Hepatocyte (in vitro differentiated cells): ENCODE data around the gene CLK3. TPM values are rescaled to one million over a fixed set of nuclear protein-coding genes. Genes with fewer than 3 reads are reported as not detected.

Source experiments
- DNase-seq: peaks from one replicate; pipeline ENCODE4 v3.0.0-alpha.2; 2016; ENCODE audit warnings: low spot score
- H2AFZ ChIP-seq: fragments of 200-600 bp; sonication (generic); 2 replicates; pipeline ENCODE4 v1.6.0; 2016; ENCODE audit warnings: antibody characterized with exemption, mild to moderate bottlenecking
- H3K27ac ChIP-seq: fragments of 200-600 bp; sonication (generic); 2 replicates; pipeline ENCODE4 v1.5.1; 2016; ENCODE audit warnings: mild to moderate bottlenecking
- H3K27me3 ChIP-seq: fragments of 200-600 bp; sonication (generic); 2 replicates; pipeline ENCODE4 v1.6.1; 2016
- H3K36me3 ChIP-seq: fragments of 200-600 bp; sonication (generic); replicated peaks from 2 replicates; pipeline ENCODE4 v1.5.1; 2016; ENCODE audit warnings: low read depth; ENCODE audit not compliant: insufficient read depth
- H3K4me1 ChIP-seq: fragments of 200-600 bp; sonication (generic); 2 replicates; pipeline ENCODE4 v1.5.1; 2016; ENCODE audit warnings: mild to moderate bottlenecking, moderate library complexity; ENCODE audit not compliant: insufficient read depth
- H3K4me2 ChIP-seq: fragments of 200-600 bp; sonication (generic); 2 replicates; pipeline ENCODE4 v1.6.0; 2016
- H3K4me3 ChIP-seq: fragments of 200-600 bp; sonication (generic); 2 replicates; pipeline ENCODE4 v1.5.1; 2016; ENCODE audit warnings: mild to moderate bottlenecking
- H3K79me2 ChIP-seq: fragments of 200-600 bp; sonication (generic); 2 replicates; pipeline ENCODE4 v1.6.0; 2017; ENCODE audit warnings: mild to moderate bottlenecking
- H3K9me2 ChIP-seq: fragments of 200-600 bp; sonication (generic); replicated peaks from 2 replicates; pipeline ENCODE4 v1.6.0; 2017; ENCODE audit warnings: mild to moderate bottlenecking; ENCODE audit not compliant: insufficient read depth
- H3K9me3 ChIP-seq: fragments of 200-600 bp; sonication (generic); 2 replicates; pipeline ENCODE4 v1.5.1; 2016; ENCODE audit warnings: low read depth, mild to moderate bottlenecking
- H4K20me1 ChIP-seq: fragments of 200-600 bp; sonication (generic); 2 replicates; pipeline ENCODE4 v1.6.0; 2016; ENCODE audit warnings: mild to moderate bottlenecking; ENCODE audit not compliant: insufficient read depth, poor library complexity, severe bottlenecking
- CTCF ChIP-seq: fragments of 200-600 bp; sonication (generic); IDR thresholded peaks from 2 replicates; pipeline ENCODE4 v1.5.1; 2016; ENCODE audit warnings: antibody characterized with exemption, mild to moderate bottlenecking; ENCODE audit not compliant: poor library complexity
- EZH2 ChIP-seq: fragments of 200-600 bp; sonication (generic); IDR thresholded peaks from 2 replicates; pipeline ENCODE4 v1.6.1; 2016; ENCODE audit warnings: antibody characterized with exemption, mild to moderate bottlenecking, borderline replicate concordance
- EZH2phosphoT487 ChIP-seq: fragments of 200-600 bp; sonication (generic); IDR thresholded peaks from one replicate; pipeline ENCODE4 v1.6.1; 2018; ENCODE audit warnings: antibody characterized with exemption, mild to moderate bottlenecking, low read depth, moderate library complexity; ENCODE audit not compliant: unreplicated experiment, severe bottlenecking
- WGBS: methylation state at CpG from one replicate; pipeline ENCODE4 v1.1.6; 2016; ENCODE audit warnings: low lambda C conversion rate; ENCODE audit errors: missing lambda C conversion rate; 5-methylcytosine and 5-hydroxymethylcytosine counted together
- polyA plus RNA-seq: library from polyadenylated mRNA; unstranded; fragments of >200 nt; fragmentation: Nextera tagmentation; extraction: Ambion mirVana; gene quantifications from 2 replicates; pipeline ENCODE4 v1.2.1, GENCODE V29; 2016
- total RNA-seq: library from RNA; depleted of rRNA; stranded (reverse); fragments of >200 nt; gene quantifications from 2 replicates; pipeline ENCODE4 v1.2.3, GENCODE V29; 2014

CLK3 gene
- 71.3 and 94.6 TPM in 2 replicates for total RNA-seq
- 69.0 and 91.7 TPM in 2 replicates for polyA plus RNA-seq

- H3K27me3 ChIP-seq, result no peaks in the 10 kb centered on the region
- peaks cover 43% of the 10 kb centered on the region for H4K20me1 ChIP-seq
- peak; percentile 98 for DNase-seq
- H3K4me1 ChIP-seq, result peaks cover 14% of the 10 kb centered on the region
- H3K9me3 ChIP-seq, result no peaks in the 10 kb centered on the region
- WGBS, result 1% methylated on average over 67 of the region's 91 CpGs
- peak within 1 kb of the TSS; percentile 98 for H3K4me3 ChIP-seq
- no peaks in the 10 kb centered on the region for H3K36me3 ChIP-seq
- H3K79me2 ChIP-seq, result peaks cover 50% of the 10 kb centered on the region
- H3K9me2 ChIP-seq, result no peaks in the 10 kb centered on the region
- no peak for TF ChIP-seq EZH2
- TF ChIP-seq EZH2phosphoT487, result no peak
- no peak for TF ChIP-seq CTCF
- peak within 1 kb of the TSS; percentile 99 for H3K27ac ChIP-seq
- H2AFZ ChIP-seq, result peak within 1 kb of the TSS; percentile 83
- peak within 1 kb of the TSS; percentile 99 for H3K4me2 ChIP-seq
Observed at GRCh38 chr15:74615508-74616365, at the start of gene CLK3. Gene CLK3, plus strand, starts transcription at chr15:74615836. Its CDS starts 3,361 bp downstream, at chr15:74619197.

- no peak for TF ChIP-seq EZH2
- Histone ChIP-seq H3K79me2 (peaks cover 17% of the 10 kb centered on the region), H3K4me1 (no peaks in the 10 kb centered on the region), H3K27me3 (no peaks in the 10 kb centered on the region), H3K9me2 (no peaks in the 10 kb centered on the region), H3K4me3 (no peak overlapping the region), H3K4me2 (no peak overlapping the region), H3K27ac (no peak overlapping the region), H2AFZ (no peak overlapping the region), H3K36me3 (no peaks in the 10 kb centered on the region), H4K20me1 (no peaks in the 10 kb centered on the region), H3K9me3 (no peaks in the 10 kb centered on the region)
- DNase-seq, result no peak
- WGBS, result 39% methylated on average over 1 of the region's 1 CpG
Observed at GRCh38 chr15:74568594-74568993, 47.0 kb upstream of the CLK3 start.

- Histone ChIP-seq H3K79me2 (peaks cover 12% of the 10 kb centered on the region), H3K4me1 (no peaks in the 10 kb centered on the region), H3K9me3 (no peaks in the 10 kb centered on the region), H3K27ac (no peak overlapping the region), H3K4me3 (no peak overlapping the region), H3K4me2 (no peak overlapping the region), H3K27me3 (no peaks in the 10 kb centered on the region), H3K36me3 (no peaks in the 10 kb centered on the region), H3K9me2 (no peaks in the 10 kb centered on the region), H4K20me1 (no peaks in the 10 kb centered on the region), H2AFZ (no peak overlapping the region)
- TF ChIP-seq EZH2phosphoT487, result no peak
- no peak for TF ChIP-seq EZH2
- TF ChIP-seq CTCF, result no peak
- WGBS, result 88% methylated on average over 4 of the region's 4 CpGs
- DNase-seq, result no peak
Observed at GRCh38 chr15:74569731-74570070, 45.9 kb upstream of the CLK3 start.

- no peak for DNase-seq
- Histone ChIP-seq H3K27me3 (no peaks in the 10 kb centered on the region), H2AFZ (no peak overlapping the region), H4K20me1 (no peaks in the 10 kb centered on the region), H3K4me1 (no peaks in the 10 kb centered on the region), H3K4me3 (no peak overlapping the region), H3K79me2 (peaks cover 4% of the 10 kb centered on the region), H3K36me3 (no peaks in the 10 kb centered on the region), H3K9me3 (no peaks in the 10 kb centered on the region), H3K9me2 (no peaks in the 10 kb centered on the region), H3K27ac (no peak overlapping the region), H3K4me2 (no peak overlapping the region)
- no peak for TF ChIP-seq CTCF
- TF ChIP-seq EZH2, result no peak
- no peak for TF ChIP-seq EZH2phosphoT487
- WGBS, result 84% methylated on average over 3 of the region's 3 CpGs
Observed at GRCh38 chr15:74571191-74571590, 44.4 kb upstream of the CLK3 start.
